AG09309 (cell line): ENCODE measurements around the gene FBXW11.

Source experiments
- DNase-seq: peaks from one replicate; pipeline ENCODE4 v3.0.0-alpha.2; 2010; ENCODE audit warnings: low read depth
- H3K4me3 ChIP-seq: 2 replicates; pipeline ENCODE4 v1.5.1; 2011; ENCODE audit warnings: mild to moderate bottlenecking, low read depth, low read length, moderate library complexity; ENCODE audit not compliant: control insufficient read depth
- CTCF ChIP-seq: IDR thresholded peaks from 2 replicates; pipeline ENCODE4 v1.5.1; 2011; ENCODE audit warnings: mild to moderate bottlenecking, low read depth, low read length, inconsistent platforms; ENCODE audit not compliant: insufficient read depth, control insufficient read depth; ENCODE audit errors: missing control alignments

Gene FBXW11

GRCh38 chr5:172008111-172008455 is 1.6 kb upstream of the FBXW11 start:
- TF ChIP-seq CTCF, result no peak
- DNase-seq, result no peak
- H3K4me3 ChIP-seq, result no peak overlapping the region

- DNase-seq, result no peak
- peak overlapping the region; percentile 79 for H3K4me3 ChIP-seq
- no peak for TF ChIP-seq CTCF
These were observed 1.0 kb upstream of the FBXW11 start for GRCh38 chr5:172007175-172008110.

- peak overlapping the region; percentile 79 for H3K4me3 ChIP-seq
- no peak for TF ChIP-seq CTCF
- no peak for DNase-seq
These were observed 624 bp downstream of the FBXW11 start for GRCh38 chr5:172005708-172006320.

- TF ChIP-seq CTCF, result no peak
- H3K4me3 ChIP-seq, result peak overlapping the region; percentile 79
- no peak for DNase-seq
These were observed 1.6 kb downstream of the FBXW11 start for GRCh38 chr5:172004824-172005237.

- TF ChIP-seq CTCF, result no peak
- no peak overlapping the region for H3K4me3 ChIP-seq
These were observed 2.7 kb downstream of the FBXW11 start for GRCh38 chr5:172003746-172004145.

GRCh38 chr5:172002840-172003512 is 3.5 kb downstream of the FBXW11 start:
- H3K4me3 ChIP-seq, result no peak overlapping the region
- no peak for TF ChIP-seq CTCF
- DNase-seq, result no peak

More at GRCh38 chr5:172003746-172004145, 2.7 kb downstream of the FBXW11 start:
- no peak for DNase-seq
